Skeletal muscle tissue (tissue), 4 donors: ENCODE data around the gene FIGNL1. TPM values are rescaled to one million over a fixed set of nuclear protein-coding genes. Genes with fewer than 3 reads are reported as not detected.

Experiments used
- H3K27ac ChIP-seq: one replicate; pipeline ENCODE4 v1.7.0; 2013; ENCODE audit warnings: mild to moderate bottlenecking, low read depth, low read length, inconsistent platforms
- H3K27me3 ChIP-seq, 3 donors: one replicate each; pipeline ENCODE4 v1.7.0; 2013; ENCODE audit warnings: low read length in 3 of 3; ENCODE audit not compliant: control insufficient read depth in 3 of 3, insufficient read depth in 3 of 3
- H3K36me3 ChIP-seq, 3 donors: one replicate each; pipeline ENCODE4 v1.7.0; 2013; ENCODE audit warnings: low read length in 3 of 3; ENCODE audit not compliant: control insufficient read depth in 3 of 3, insufficient read depth in 3 of 3
- H3K4me1 ChIP-seq, 3 donors: one replicate each; pipeline ENCODE4 v1.7.0; 2013; ENCODE audit warnings: low read length in 3 of 3, mild to moderate bottlenecking in 3 of 3; ENCODE audit not compliant: control insufficient read depth in 3 of 3, insufficient read depth in 3 of 3
- H3K4me3 ChIP-seq, 3 donors: one replicate each; pipeline ENCODE4 v1.7.0; 2013; ENCODE audit warnings: low read length in 3 of 3
- H3K9ac ChIP-seq, 3 donors: one replicate each; pipeline ENCODE4 v1.7.0; 2013; ENCODE audit warnings: low read length in 3 of 3, mild to moderate bottlenecking in 3 of 3, moderate library complexity in 2 of 3, low read depth in 1 of 3
- H3K9me3 ChIP-seq, 3 donors: one replicate each; pipeline ENCODE4 v1.7.0; 2013; ENCODE audit warnings: low read length in 3 of 3; ENCODE audit not compliant: control insufficient read depth in 3 of 3
- total RNA-seq: library from RNA; depleted of rRNA; stranded (reverse); fragments of >200 nt; gene quantifications from one replicate; pipeline ENCODE4 v1.2.3, GENCODE V29; 2014
- donor health status: Osteomylitis.

Gene FIGNL1
- total RNA-seq, 1 donor from 2014 or later, result 14.6 TPM

- H3K9me3 ChIP-seq, result no peaks in the 10 kb centered on the region
- no peak overlapping the region for H3K27ac ChIP-seq
- H3K27me3 ChIP-seq, result peaks cover 0 to 5% (median 0%) of the 10 kb centered on the region in 3 donors
- no peak overlapping the region for H3K4me3 ChIP-seq
- no peak overlapping the region for H3K9ac ChIP-seq
- no peaks in the 10 kb centered on the region for H3K36me3 ChIP-seq
- peaks cover 22 to 37% (median 28%) of the 10 kb centered on the region in 3 donors for H3K4me1 ChIP-seq
These were observed 22.3 kb upstream of the FIGNL1 start for GRCh38 chr7:50472427-50472826.

GRCh38 chr7:50471970-50472369 lies 21.8 kb upstream of the FIGNL1 start:
- Histone ChIP-seq H3K27ac (no peak overlapping the region), H3K4me1 (peaks cover 22 to 37% (median 28%) of the 10 kb centered on the region in 3 donors), H3K9ac (no peak overlapping the region), H3K4me3 (no peak overlapping the region), H3K27me3 (peaks cover 0 to 5% (median 0%) of the 10 kb centered on the region in 3 donors), H3K9me3 (no peaks in the 10 kb centered on the region), H3K36me3 (no peaks in the 10 kb centered on the region)

DNA sequence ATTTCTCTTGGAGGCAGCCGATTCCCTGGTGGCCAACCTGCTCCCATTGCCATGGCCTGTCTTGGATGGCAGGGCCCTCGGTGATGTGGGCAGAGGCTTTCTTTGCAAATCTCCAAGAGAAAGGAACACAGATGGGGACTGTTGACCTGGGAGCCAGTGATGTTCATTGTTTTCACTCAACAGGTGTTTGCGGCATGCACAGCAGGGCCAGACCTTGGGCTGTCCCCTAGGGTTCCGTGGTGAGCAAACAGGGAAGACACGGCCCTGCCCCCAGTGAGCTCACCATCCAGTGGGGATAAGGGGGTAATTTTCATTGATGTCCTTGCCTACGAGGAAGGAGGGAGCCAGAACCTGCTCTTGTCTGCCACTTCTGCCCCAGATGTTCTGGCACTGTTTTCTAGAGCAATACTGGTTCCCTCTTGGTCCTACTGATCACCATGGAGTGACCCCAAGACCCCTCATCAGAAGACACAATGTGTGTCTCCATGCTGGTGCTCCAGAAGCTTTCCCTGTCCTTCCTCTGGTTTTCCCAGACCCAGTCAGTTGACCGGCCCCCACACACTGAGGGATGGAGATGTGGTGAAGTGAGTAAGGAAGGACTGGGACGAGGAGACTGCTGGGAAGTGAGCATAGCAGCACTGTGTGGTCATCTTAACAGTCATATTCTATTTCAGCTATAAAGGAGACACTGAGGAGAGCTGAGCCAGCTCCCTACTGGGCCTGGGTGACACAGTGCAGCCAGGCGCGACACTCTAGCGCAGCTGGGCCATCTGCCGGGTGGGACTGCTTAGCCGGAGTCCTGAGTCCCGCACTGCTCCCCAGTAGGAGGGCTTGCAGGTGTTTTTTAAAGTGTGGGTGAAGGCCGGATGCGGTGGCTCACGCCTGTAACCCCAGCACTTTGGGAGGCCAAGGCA lies 20.4 kb upstream of the FIGNL1 start:
- no peaks in the 10 kb centered on the region for H3K36me3 ChIP-seq
- no peak overlapping the region for H3K9ac ChIP-seq
- H3K4me1 ChIP-seq, result peaks cover 22 to 37% (median 28%) of the 10 kb centered on the region in 3 donors
- no peak overlapping the region for H3K27ac ChIP-seq
- H3K27me3 ChIP-seq, result peaks cover 0 to 5% (median 0%) of the 10 kb centered on the region in 3 donors
- H3K4me3 ChIP-seq, result no peak overlapping the region
- H3K9me3 ChIP-seq, result no peaks in the 10 kb centered on the region

- Histone ChIP-seq H3K36me3 (no peaks in the 10 kb centered on the region), H3K9ac (no peak overlapping the region), H3K9me3 (no peaks in the 10 kb centered on the region), H3K27me3 (peaks cover 0 to 5% (median 0%) of the 10 kb centered on the region in 3 donors), H3K27ac (no peak overlapping the region), H3K4me3 (no peak overlapping the region), H3K4me1 (peaks cover 18 to 29% (median 21%) of the 10 kb centered on the region in 3 donors)
These were observed 19.0 kb upstream of the FIGNL1 start for GRCh38 chr7:50469181-50469580.

DNA sequence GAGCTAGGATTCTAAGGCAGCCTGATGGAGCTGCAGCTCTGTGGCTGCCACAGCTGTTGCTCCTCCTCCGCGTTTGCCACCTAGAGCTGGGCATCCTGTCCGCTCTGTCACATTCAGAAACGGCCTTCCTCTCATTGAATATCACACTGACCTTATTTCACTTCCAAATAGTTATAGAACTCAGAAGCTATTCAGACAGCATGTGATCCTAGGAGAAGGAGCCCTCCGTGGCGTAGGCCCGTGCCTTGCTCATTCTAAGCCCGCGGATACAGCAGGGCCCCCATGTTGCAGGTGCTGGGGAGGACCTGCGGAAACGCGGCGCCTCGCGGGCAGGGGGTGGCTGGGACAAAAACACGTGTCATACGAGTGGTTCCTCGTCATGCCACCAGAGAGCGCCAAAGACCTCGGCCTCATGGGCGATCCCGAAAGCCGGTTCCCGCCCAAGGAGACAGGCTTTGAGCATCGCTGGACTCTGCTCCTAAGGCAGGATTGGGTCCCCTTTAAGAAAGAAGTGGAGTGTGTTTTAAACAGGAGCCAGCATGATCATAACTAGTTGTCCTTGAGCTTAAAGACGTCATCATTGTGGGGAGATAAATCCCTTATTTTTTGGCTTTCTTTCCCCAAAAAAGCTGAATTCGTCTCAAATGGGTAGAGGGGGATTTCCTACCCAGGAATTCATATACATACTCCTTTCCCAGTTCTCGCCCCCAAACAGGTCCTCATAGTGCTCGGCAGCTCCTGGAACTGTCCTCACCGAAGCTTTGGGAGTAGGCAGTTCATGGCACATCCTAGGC lies 17.9 kb upstream of the FIGNL1 start:
- Histone ChIP-seq H3K27me3 (peaks cover 0 to 5% (median 0%) of the 10 kb centered on the region in 3 donors), H3K4me3 (peak overlapping the region; percentile 39 to 58 (median 55)), H3K27ac (peak overlapping the region; percentile 16)

GRCh38 chr7:50466815-50467585 lies 16.9 kb upstream of the FIGNL1 start:
- Histone ChIP-seq H3K36me3 (no peaks in the 10 kb centered on the region), H3K9ac (no peak overlapping the region), H3K4me1 (peaks cover 8 to 14% (median 9%) of the 10 kb centered on the region in 3 donors), H3K9me3 (no peaks in the 10 kb centered on the region), H3K27me3 (peaks cover 0 to 5% (median 0%) of the 10 kb centered on the region in 3 donors), H3K4me3 (no peak overlapping the region), H3K27ac (no peak overlapping the region)

More for the DNA sequence above, 17.9 kb upstream of the FIGNL1 start:
- no peaks in the 10 kb centered on the region for H3K9me3 ChIP-seq
- peaks cover 9 to 17% (median 9%) of the 10 kb centered on the region in 3 donors for H3K4me1 ChIP-seq
- peak overlapping the region; percentile 34 to 81 (median 59) for H3K9ac ChIP-seq
- no peaks in the 10 kb centered on the region for H3K36me3 ChIP-seq

DNA sequence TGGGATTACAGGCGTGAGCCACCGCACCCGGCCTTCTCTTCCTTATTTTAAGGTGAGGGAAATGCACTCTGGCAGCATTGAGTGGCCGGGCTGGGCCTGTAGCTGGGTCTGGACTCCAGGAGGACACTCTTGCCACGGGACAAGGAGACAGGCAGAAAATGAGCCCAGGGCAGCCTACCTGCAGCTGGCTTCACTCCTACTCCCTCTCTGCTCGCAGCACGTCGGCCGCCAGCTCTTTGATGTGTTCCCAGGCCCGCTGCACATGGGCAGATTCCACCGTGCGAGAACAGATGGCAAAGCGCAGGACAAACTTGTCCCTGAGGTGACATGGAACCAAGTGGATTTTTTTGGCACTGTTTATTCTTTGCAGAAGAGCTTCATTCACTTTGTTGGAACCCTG lies 12.9 kb upstream of the FIGNL1 start:
- Histone ChIP-seq H3K9me3 (no peaks in the 10 kb centered on the region), H3K36me3 (no peaks in the 10 kb centered on the region)

DNA sequence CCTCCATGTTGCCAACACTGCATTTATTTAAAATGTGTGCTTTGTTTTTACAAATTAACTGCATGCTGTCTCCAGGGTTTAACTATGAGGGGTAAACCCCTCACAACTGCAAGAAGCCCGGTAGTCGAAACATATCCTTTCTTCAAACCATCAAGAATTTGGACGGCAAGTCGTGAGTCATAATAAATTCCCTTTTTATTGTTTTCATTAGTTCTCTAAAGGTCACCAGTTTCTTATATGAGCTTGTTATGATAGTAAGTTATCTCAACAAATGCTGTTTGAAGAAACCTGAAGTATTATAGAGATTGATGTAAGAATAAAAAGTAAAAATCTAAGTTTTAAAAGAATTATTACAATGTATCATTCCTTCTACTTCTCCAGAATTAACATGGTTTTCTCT lies 12.2 kb upstream of the FIGNL1 start:
- H3K9me3 ChIP-seq, result no peaks in the 10 kb centered on the region
- no peaks in the 10 kb centered on the region for H3K27me3 ChIP-seq
- no peak overlapping the region for H3K27ac ChIP-seq

More for the DNA sequence above, 12.9 kb upstream of the FIGNL1 start:
- no peak overlapping the region for H3K9ac ChIP-seq
- peaks cover 0 to 5% (median 0%) of the 10 kb centered on the region in 3 donors for H3K27me3 ChIP-seq
- no peak overlapping the region for H3K4me3 ChIP-seq
- no peak overlapping the region for H3K27ac ChIP-seq
- H3K4me1 ChIP-seq, result peaks cover 4 to 6% (median 5%) of the 10 kb centered on the region in 3 donors

GRCh38 chr7:50461695-50462094 lies 11.5 kb upstream of the FIGNL1 start:
- Histone ChIP-seq H3K27me3 (no peaks in the 10 kb centered on the region), H3K27ac (no peak overlapping the region), H3K36me3 (no peaks in the 10 kb centered on the region), H3K4me3 (no peak overlapping the region), H3K9ac (no peak overlapping the region), H3K4me1 (no peaks in the 10 kb centered on the region), H3K9me3 (no peaks in the 10 kb centered on the region)

More for the DNA sequence above, 12.2 kb upstream of the FIGNL1 start:
- Histone ChIP-seq H3K36me3 (no peaks in the 10 kb centered on the region), H3K9ac (no peak overlapping the region), H3K4me3 (no peak overlapping the region), H3K4me1 (no peaks in the 10 kb centered on the region)
